Liver (tissue), 3 donors: ENCODE measurements around the gene TCF25.

Experiments used
- ATF3 ChIP-seq: IDR thresholded peaks from 2 replicates; pipeline ENCODE4 v1.6.1; 2016; ENCODE audit warnings: antibody characterized with exemption
- CTCF ChIP-seq: fragments of 150-350 bp; IDR thresholded peaks from 2 replicates; pipeline ENCODE4 v1.5.1; 2017; ENCODE audit warnings: improper control_type of control experiment, low read depth, low read length; ENCODE audit not compliant: missing input control
- FOXA1 ChIP-seq: IDR thresholded peaks from 2 replicates; pipeline ENCODE4 v1.6.1; 2016; ENCODE audit warnings: antibody characterized with exemption
- GABPA ChIP-seq, 2 donors: IDR thresholded peaks in 1 of 2; conservative IDR thresholded peaks in 1 of 2; 2 replicates each; pipeline ENCODE4 v1.6.1; 2016; ENCODE audit warnings: antibody characterized with exemption in 2 of 2, mild to moderate bottlenecking in 1 of 2, moderate library complexity in 1 of 2
- HNF4G ChIP-seq: IDR thresholded peaks from 2 replicates; pipeline ENCODE4 v1.6.1; 2016; ENCODE audit warnings: antibody characterized with exemption
- JUND ChIP-seq, 2 donors: IDR thresholded peaks; 2 replicates each; pipeline ENCODE4 v1.6.1; 2016; ENCODE audit warnings: antibody characterized with exemption in 2 of 2
- RAD21 ChIP-seq, 2 donors: IDR thresholded peaks; 2 replicates each; pipeline ENCODE4 v1.6.1; 2016; ENCODE audit warnings: antibody characterized with exemption in 2 of 2, mild to moderate bottlenecking in 2 of 2
- REST ChIP-seq: IDR thresholded peaks from 2 replicates; pipeline ENCODE4 v1.6.1; 2016; ENCODE audit warnings: antibody characterized with exemption, mild to moderate bottlenecking
- RXRA ChIP-seq, 2 donors: IDR thresholded peaks; 2 replicates each; pipeline ENCODE4 v1.6.1; 2017 to 2018; ENCODE audit warnings: antibody characterized with exemption in 2 of 2, mild to moderate bottlenecking in 1 of 2
- TAF1 ChIP-seq: conservative IDR thresholded peaks from 2 replicates; pipeline ENCODE4 v1.6.1; 2016; ENCODE audit warnings: antibody characterized with exemption, mild to moderate bottlenecking
- YY1 ChIP-seq: IDR thresholded peaks from 2 replicates; pipeline ENCODE4 v1.6.1; 2016; ENCODE audit warnings: antibody characterized with exemption, mild to moderate bottlenecking
- TF ChIP-seq, protein P1 (sequence below): IDR thresholded peaks from 2 replicates; pipeline ENCODE4 v1.6.1; 2016; ENCODE audit warnings: antibody characterized with exemption
- donor health status: healthy.
- donor health status: healthy.

DNA sequence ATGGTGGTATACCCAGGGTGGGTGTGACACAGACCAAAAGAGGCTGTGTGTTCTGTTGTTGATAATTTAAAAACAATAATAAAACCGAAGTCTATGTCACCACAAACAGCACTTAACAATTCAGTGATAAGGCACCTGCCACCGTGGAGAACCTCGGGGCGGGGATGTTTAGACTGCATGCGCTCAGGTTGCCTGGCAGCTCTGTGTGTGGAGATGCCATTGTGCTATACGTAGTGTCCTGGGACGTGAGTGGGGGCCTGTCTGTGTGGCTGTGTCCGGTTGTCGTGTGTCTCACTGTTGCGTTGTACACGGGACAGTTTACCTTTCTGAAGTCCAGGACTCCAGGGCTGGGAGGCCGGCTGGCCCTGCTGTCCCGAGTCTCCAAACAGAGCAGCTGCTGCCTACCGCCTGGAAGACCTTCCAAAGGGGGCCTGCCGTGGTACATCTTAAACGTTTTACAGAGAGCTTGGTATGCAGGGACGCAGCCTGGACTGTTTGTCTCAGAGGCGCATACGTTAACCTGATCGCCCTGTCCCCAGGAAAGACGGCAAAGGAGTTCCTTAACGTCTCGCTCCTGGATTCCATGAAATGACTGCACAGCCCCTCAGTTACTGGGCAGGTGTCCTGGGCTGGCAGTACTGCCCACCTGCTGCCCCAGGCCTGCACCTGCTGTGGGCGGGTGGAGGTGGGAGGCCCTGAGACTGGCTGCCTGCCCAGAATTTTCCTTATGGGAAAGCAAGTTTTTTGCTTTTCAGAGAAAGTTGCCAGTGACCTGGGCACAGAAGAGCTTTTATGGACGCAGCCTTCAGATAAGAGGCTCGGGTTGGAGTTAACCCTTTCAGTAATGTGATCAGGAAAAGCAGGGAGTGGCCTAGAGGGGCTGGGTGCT is 26.1 kb upstream of the TCF25 start:
- TF ChIP-seq ATF3 (no peak), CTCF (no peak), TAF1 (no peak), RAD21 (IDR thresholded peaks at IDR 0.05) (no peak), YY1 (no peak), GABPA (IDR thresholded peaks at IDR 0.05 in 1 of 2, conservative IDR thresholded peaks at IDR 0.05 in 1 of 2) (no peak), REST (no peak), JUND (IDR thresholded peaks at IDR 0.05) (no peak), HNF4G (no peak), FOXA1 (no peak), RXRA (IDR thresholded peaks at IDR 0.05) (no peak)
- TF ChIP-seq, protein P1, sequence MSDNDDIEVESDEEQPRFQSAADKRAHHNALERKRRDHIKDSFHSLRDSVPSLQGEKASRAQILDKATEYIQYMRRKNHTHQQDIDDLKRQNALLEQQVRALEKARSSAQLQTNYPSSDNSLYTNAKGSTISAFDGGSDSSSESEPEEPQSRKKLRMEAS, result no peak
